ENCODE measurements around the gene POLDIP3.
"Not testable (repeated sequence)": the region's sequence is repeated elsewhere in the genome, so short reads cannot be mapped to it uniquely, and the experiment has no call there.

Gene POLDIP3

GRCh38 chr22:42587588-42588175, 27.0 kb downstream of the POLDIP3 start:
- TF ChIP-seq CTCF (IDR thresholded peaks at IDR 0.05; ENCODE audit: low read depth, low read length): no peak
- H3K4me3 ChIP-seq (ENCODE audit: low read depth, low read length): no peak overlapping the region

- TF ChIP-seq CTCF (IDR thresholded peaks at IDR 0.05; ENCODE audit: low read depth, low read length): no peak
- H3K4me3 ChIP-seq (ENCODE audit: low read depth, low read length): no peak overlapping the region
Measured at GRCh38 chr22:42586381-42586780, 28.3 kb downstream of the POLDIP3 start.

GRCh38 chr22:42585096-42585495, 29.6 kb downstream of the POLDIP3 start:
- no peak for TF ChIP-seq CTCF (IDR thresholded peaks at IDR 0.05; ENCODE audit: low read depth, low read length)
- no peak overlapping the region for H3K4me3 ChIP-seq (ENCODE audit: low read depth, low read length)

GRCh38 chr22:42584364-42584940, 30.2 kb downstream of the POLDIP3 start:
- no peak overlapping the region for H3K4me3 ChIP-seq (ENCODE audit: low read depth, low read length)
- TF ChIP-seq CTCF (IDR thresholded peaks at IDR 0.05; ENCODE audit: low read depth, low read length): no peak

GRCh38 chr22:42582987-42583386, 31.7 kb downstream of the POLDIP3 start:
- no peak overlapping the region for H3K4me3 ChIP-seq (ENCODE audit: low read depth, low read length)

GRCh38 chr22:42581762-42582716, 32.6 kb downstream of the POLDIP3 start:
- no peak for TF ChIP-seq CTCF (IDR thresholded peaks at IDR 0.05; ENCODE audit: low read depth, low read length)
- peak overlapping the region; percentile 75 for H3K4me3 ChIP-seq (ENCODE audit: low read depth, low read length)

More at GRCh38 chr22:42582987-42583386, 31.7 kb downstream of the POLDIP3 start:
- TF ChIP-seq CTCF (IDR thresholded peaks at IDR 0.05; ENCODE audit: low read depth, low read length): no peak

GRCh38 chr22:42581194-42581761, 33.4 kb downstream of the POLDIP3 start:
- peak overlapping the region; percentile 75 for H3K4me3 ChIP-seq (ENCODE audit: low read depth, low read length)

GRCh38 chr22:42580040-42580439, 34.6 kb downstream of the POLDIP3 start:
- not testable (repeated sequence) for H3K4me3 ChIP-seq (ENCODE audit: low read depth, low read length)

Measured in WI38 (cell line).